Measurements from ENCODE around the gene PRELID3B.
A peak's percentile ranks its signal among the peaks of the same experiment; 100 is the strongest.
"Not testable (repeated sequence)": the region's sequence is repeated elsewhere in the genome, so short reads cannot be mapped to it uniquely, and the experiment has no call there.

PRELID3B gene

GRCh38 chr20:59051666-59052185 is 9.1 kb upstream of the PRELID3B start:
- no peak for DNase-seq
- intact Hi-C loops (cut with DNase I), result no loop called here

GRCh38 chr20:59050437-59050836 is 7.9 kb upstream of the PRELID3B start:
- intact Hi-C loops (cut with DNase I), result no loop called here
- no peak for DNase-seq

- no peak for DNase-seq
- intact Hi-C loops (cut with DNase I), result no loop called here
Measured at GRCh38 chr20:59048681-59049030, 6.1 kb upstream of the PRELID3B start.

- intact Hi-C loops (cut with DNase I), result no loop called here
- DNase-seq, result no peak
Measured at GRCh38 chr20:59047938-59048680, 5.5 kb upstream of the PRELID3B start.

- intact Hi-C loops (cut with DNase I), result no loop called here
Measured at GRCh38 chr20:59046862-59047261, 4.3 kb upstream of the PRELID3B start.

GRCh38 chr20:59044796-59045195 is 2.2 kb upstream of the PRELID3B start:
- intact Hi-C loops (cut with DNase I), result no loop called here
- DNase-seq, result no peak

More at GRCh38 chr20:59046862-59047261, 4.3 kb upstream of the PRELID3B start:
- no peak for DNase-seq

GRCh38 chr20:59044295-59044694 is 1.7 kb upstream of the PRELID3B start:
- intact Hi-C loops (cut with DNase I), result no loop called here
- no peak for DNase-seq

- intact Hi-C loops (cut with DNase I), result loop anchor here (2.0 kb wide), 1 partner anchor 153 kb away; no protein-coding TSS in a partner anchor
- no peak for DNase-seq
Measured at GRCh38 chr20:59043698-59044097, 1.1 kb upstream of the PRELID3B start.

GRCh38 chr20:59042796-59043631 is 428 bp upstream of the PRELID3B start:
- intact Hi-C loops (cut with DNase I), result loop anchor here (1.0 to 2.0 kb wide), 2 partner anchors 11 to 152 kb away; partner anchors contain the start of gene ATP5F1E
- DNase-seq, result peak; percentile 73 to 98 (median 87)

GRCh38 chr20:59041487-59041886 is 1.1 kb downstream of the PRELID3B start:
- DNase-seq; intact Hi-C loops (cut with DNase I): not testable (repeated sequence)

GRCh38 chr20:59040667-59041066 is 1.9 kb downstream of the PRELID3B start:
- intact Hi-C loops (cut with DNase I), result no loop called here
- DNase-seq, result no peak

GRCh38 chr20:59039233-59039632 is 3.4 kb downstream of the PRELID3B start:
- no peak for DNase-seq
- intact Hi-C loops (cut with DNase I), result no loop called here

GRCh38 chr20:59037386-59037785 is 5.2 kb downstream of the PRELID3B start:
- intact Hi-C loops (cut with DNase I), result no loop called here
- no peak for DNase-seq

- intact Hi-C loops (cut with DNase I), result no loop called here
- DNase-seq, result no peak
Measured at GRCh38 chr20:59035381-59035780, 7.2 kb downstream of the PRELID3B start.

GRCh38 chr20:59033616-59034165 is 8.9 kb downstream of the PRELID3B start:
- intact Hi-C loops (cut with DNase I), result loop anchor here (5.0 kb wide), 1 partner anchor 51 kb away; the partner anchor contains the start of gene NELFCD
- no peak for DNase-seq

- no peak for DNase-seq
- intact Hi-C loops (cut with DNase I), result loop anchor here (5.0 kb wide), 1 partner anchor 51 kb away; the partner anchor contains the start of gene NELFCD
Measured at GRCh38 chr20:59033093-59033492, 9.5 kb downstream of the PRELID3B start.

GRCh38 chr20:59032713-59033059 is 9.9 kb downstream of the PRELID3B start:
- DNase-seq, result peak in 1 of 10 donors; percentile 64
- intact Hi-C loops (cut with DNase I), result loop anchor here (1.0 to 5.0 kb wide), 2 partner anchors 10 to 50 kb away; partner anchors contain the start of genes NELFCD and PRELID3B

- DNase-seq, result peak; percentile 91 to 100 (median 96)
- intact Hi-C loops (cut with DNase I), result loop anchor here (1.0 to 5.0 kb wide), 2 partner anchors 10 to 50 kb away; partner anchors contain the start of genes NELFCD and PRELID3B
Measured at GRCh38 chr20:59032023-59032712, 10.4 kb downstream of the PRELID3B start, which contains the start of gene ATP5F1E. Gene ATP5F1E, minus strand, starts transcription at chr20:59032335. Its CDS starts 84 bp downstream, at chr20:59032251.

- intact Hi-C loops (cut with DNase I), result loop anchor here (1.0 to 5.0 kb wide), 2 partner anchors 11 to 49 kb away; partner anchors contain the start of genes NELFCD and PRELID3B
- no peak for DNase-seq
Measured at GRCh38 chr20:59031564-59032022, 11.0 kb downstream of the PRELID3B start.

Measured in posterior cingulate gyrus (tissue), 11 donors.